K562 (cell line): ENCODE data around the gene SNX10. TPM values are rescaled to one million over a fixed set of nuclear protein-coding genes. Genes with fewer than 3 reads are reported as not detected.

Experiments used
- ATAC-seq: fragments of 200-7000 bp; cut with Tn5 transposase; 3 replicates; pipeline ENCODE4 v1.9.1; 2020; ENCODE audit warnings: moderate library complexity
- BruUV-seq: library from RNA; stranded (reverse); fragments of 400-500 nt; replicated peaks from 2 replicates; lab custom pipeline; 2021; lab: Mats Ljungman, UMichigan
- CTCF ChIA-PET: fragments of 300-600 bp; formaldehyde crosslinking; extraction: SDS; loops from one replicate; lab custom pipeline; 2021; ENCODE audit warnings: low intra/inter-chr PET ratio; lab: Yijun Ruan, JAX
- POLR2A ChIA-PET: fragments of 300-600, 350-650 bp; sonication (Branson Sonifier 250); formaldehyde crosslinking; extraction: SDS; loops from one replicate; lab custom pipeline; 2021; ENCODE audit warnings: antibody characterized with exemption, inconsistent platforms; lab: Yijun Ruan, JAX
- DNase-seq, 4 experiments: peaks; one replicate each; pipeline versions ENCODE4 v3.0.0 to v3.0.0-alpha.2; 2011 to 2018; ENCODE audit warnings: low spot score in 3 of 4, mixed read lengths in 3 of 4; ENCODE audit errors: extremely low read depth in 1 of 4
- FAIRE-seq: peaks from 2 replicates; lab custom pipeline; 2011; peaks lifted over from hg19 to GRCh38; lab: Jason Lieb, UNC
- H2AFZ ChIP-seq: 2 replicates; pipeline ENCODE4 v1.6.0; 2011; ENCODE audit warnings: low read depth, low read length, control low read depth, inconsistent platforms
- H3K27ac ChIP-seq: fragments of 200-600 bp; 3 replicates; pipeline ENCODE4 v1.8.0; 2011; ENCODE audit warnings: low read depth, mild to moderate bottlenecking, control low read depth, inconsistent platforms, low read length, moderate library complexity, mixed read lengths; ENCODE audit errors: extremely low read depth
- H3K27me3 ChIP-seq, 2 experiments: fragments of 300-600 bp in 1 of 2; 2 replicates in 1 of 2; 3 replicates in 1 of 2; pipeline versions ENCODE4 v1.6.0 to v1.8.0; 2011; ENCODE audit warnings: inconsistent platforms in 2 of 2, low read length in 2 of 2, mild to moderate bottlenecking in 1 of 2, mixed read lengths in 1 of 2, moderate library complexity in 1 of 2; ENCODE audit not compliant: control insufficient read depth in 2 of 2, insufficient read depth in 2 of 2
- H3K36me3 ChIP-seq: fragments of 300-600 bp; 3 replicates; pipeline ENCODE4 v1.8.0; 2011; ENCODE audit warnings: mild to moderate bottlenecking, low read length, inconsistent platforms; ENCODE audit not compliant: control insufficient read depth, insufficient read depth
- H3K4me1 ChIP-seq, 2 experiments: fragments of 200-600 bp in 1 of 2; replicated peaks in 1 of 2; 2 replicates in 1 of 2; 3 replicates in 1 of 2; pipeline versions ENCODE4 v1.5.1 to v1.8.0; 2011; ENCODE audit warnings: inconsistent platforms in 2 of 2, low read length in 2 of 2, mild to moderate bottlenecking in 1 of 2, mixed read lengths in 1 of 2, moderate library complexity in 1 of 2; ENCODE audit not compliant: control insufficient read depth in 2 of 2, insufficient read depth in 2 of 2
- H3K4me2 ChIP-seq: 2 replicates; pipeline ENCODE4 v1.6.1; 2011; ENCODE audit warnings: low read length, control low read depth, inconsistent platforms, mixed read lengths; ENCODE audit not compliant: insufficient read depth
- H3K4me3 ChIP-seq: fragments of 200-600 bp; sonication (generic), shearing (Covaris generic); 2 replicates; pipeline ENCODE4 v1.5.1; 2016; ENCODE audit warnings: control low read depth, inconsistent platforms
- H3K79me2 ChIP-seq: fragments of 200-600 bp; 3 replicates; pipeline ENCODE4 v1.8.0; 2011; ENCODE audit warnings: low read length, inconsistent platforms; ENCODE audit not compliant: control insufficient read depth, insufficient read depth
- H3K9ac ChIP-seq, 2 experiments: 2 replicates each; pipeline versions ENCODE4 v1.6.0 to v1.6.1; 2011; ENCODE audit warnings: low read depth in 2 of 2, low read length in 2 of 2, control low read depth in 1 of 2, inconsistent platforms in 1 of 2, mild to moderate bottlenecking in 1 of 2, mixed read lengths in 1 of 2; ENCODE audit not compliant: insufficient read depth in 1 of 2
- H3K9me1 ChIP-seq: one replicate; pipeline ENCODE4 v1.6.0; 2011; ENCODE audit warnings: inconsistent platforms, mild to moderate bottlenecking, low read length, moderate library complexity; ENCODE audit not compliant: control insufficient read depth, insufficient read depth
- H3K9me3 ChIP-seq: replicated peaks from 2 replicates; pipeline ENCODE4 v1.5.1; 2011; ENCODE audit warnings: low read depth, low read length, inconsistent platforms; ENCODE audit not compliant: control insufficient read depth, insufficient read depth
- H4K20me1 ChIP-seq: replicated peaks from 2 replicates; pipeline ENCODE4 v1.6.1; 2011; ENCODE audit warnings: low read length, inconsistent platforms, mixed read lengths; ENCODE audit not compliant: control insufficient read depth, insufficient read depth
- HMGXB4 ChIP-seq: sonication (generic); formaldehyde crosslinking; IDR thresholded peaks from 2 replicates; pipeline ENCODE4 v1.8.1; 2023; ENCODE audit warnings: mild to moderate bottlenecking, missing genetic modification reagents
- JUND ChIP-seq, 2 experiments: IDR thresholded peaks; 2 replicates in 1 of 2; 3 replicates in 1 of 2; pipeline ENCODE4 v1.6.1; 2011; ENCODE audit warnings: borderline replicate concordance in 2 of 2, low read depth in 2 of 2, low read length in 2 of 2, improper control_type of control experiment in 1 of 2, missing biosample characterization in 1 of 2, missing genetic modification characterization in 1 of 2, missing genetic modification reagents in 1 of 2
- POLR2H ChIP-seq: IDR thresholded peaks from 2 replicates; pipeline ENCODE4 v1.6.1; 2016; ENCODE audit warnings: missing genetic modification characterization, low read depth, mild to moderate bottlenecking, control low read depth, missing compliant biosample characterization, moderate library complexity
- PPARD ChIP-seq: fragments of 250-450 bp; sonication (Bioruptor Pico); IDR thresholded peaks from 2 replicates; pipeline ENCODE4 v1.8.0; 2022; ENCODE audit warnings: inconsistent platforms, mild to moderate bottlenecking, moderate library complexity
- SAP30 ChIP-seq: fragments of 200-600 bp; sonication (generic); IDR thresholded peaks from 2 replicates; pipeline ENCODE4 v1.6.1; 2012; ENCODE audit warnings: borderline replicate concordance, low read depth, mild to moderate bottlenecking, moderate library complexity, low read length, control low read depth, inconsistent platforms; ENCODE audit not compliant: insufficient read depth, poor library complexity, severe bottlenecking
- SMARCB1 ChIP-seq: IDR thresholded peaks from 2 replicates; pipeline ENCODE4 v1.6.1; 2011; ENCODE audit warnings: improper control_type of control experiment, low read depth; ENCODE audit not compliant: insufficient read length
- XRCC4 ChIP-seq: IDR thresholded peaks from one replicate; pipeline ENCODE4 v1.6.1; 2011; ENCODE audit not compliant: insufficient read depth, insufficient read length; ENCODE audit errors: extremely low read depth
- ZBTB34 ChIP-seq: fragments of 250-450 bp; sonication (Bioruptor Pico); IDR thresholded peaks from 2 replicates; pipeline ENCODE4 v1.8.0; 2021; ENCODE audit warnings: mild to moderate bottlenecking, moderate library complexity
- WGBS: fragments of 100-300 bp; shearing (Covaris generic); methylation state at CpG from one replicate; pipeline ENCODE4 v1.1.6; 2016; ENCODE audit warnings: low coverage, mixed read lengths; ENCODE audit not compliant: insufficient coverage; ENCODE audit errors: missing lambda C conversion rate; 5-methylcytosine and 5-hydroxymethylcytosine counted together
- in situ Hi-C: fragments of 300-500 bp; cut with MboI; formaldehyde crosslinking; loops from 4 replicates; pipeline ENCODE4 v1.15.0; 2018; ENCODE audit warnings: inconsistent platforms, mixed read lengths
- intact Hi-C: fragments of 100-400 bp; cut with micrococcal nuclease; formaldehyde crosslinking; loops from 2 replicates; pipeline ENCODE4 v1.14.2; 2022
- polyA plus RNA-seq, 8 experiments: library from polyadenylated mRNA; depleted of rRNA in 4 of 8; stranded (reverse) in 5 of 8; unstranded in 3 of 8; fragments of >200 nt; fragmentation: Nextera tagmentation in 2 of 8; fragmentation: Illumina TruSeq in 1 of 8; extraction: Ambion mirVana in 2 of 8; extraction: Trizol in 1 of 8; gene quantifications; 2 replicates each; pipeline versions ENCODE4 v1.2.1 to v1.2.3, GENCODE V29; 2011 to 2014; ENCODE audit warnings: inconsistent platforms in 1 of 8, missing spikeins in 1 of 8
- total RNA-seq, 7 experiments: library from RNA; depleted of rRNA in 6 of 7; stranded (reverse); fragments of >200 nt in 6 of 7; fragmentation: Illumina TruSeq in 2 of 7; extraction: Trizol in 2 of 7; gene quantifications; 2 replicates each; pipeline versions ENCODE4 v1.2.1 to v1.2.3, GENCODE V29; 2011 to 2021; ENCODE audit warnings: low replicate concordance in 1 of 7

The SNX10 gene
- total and polyA plus RNA-seq, 9 of the 15 experiments (the other 6 are each of a cell fraction or from before 2014, with no cell fraction given): 6.9 to 16.5 (median 11.5) TPM

- no peak for TF ChIP-seq HMGXB4 (CRISPR knock-in tag)
- TF ChIP-seq SAP30: no peak
- no peak for TF ChIP-seq SMARCB1
Measured at GRCh38 chr7:26351171-26351570, 59.5 kb downstream of the SNX10 start (continued).

- no TSS peak for BruUV-seq
- H3K27me3 ChIP-seq: no peaks in the 10 kb centered on the region
- H3K4me3 ChIP-seq: no peak overlapping the region
- H3K9ac ChIP-seq: no peak overlapping the region
- ChIA-PET CTCF (no interaction called here), POLR2A (interaction anchor here (1.0 to 1.6 kb wide), 2 partner anchors 10 to 22 kb away, joined by 3 to 4 read pairs; no protein-coding TSS in a partner anchor)
- peaks cover 3% of the 10 kb centered on the region; the same call in 1 of the 2 replicates for H4K20me1 ChIP-seq
- H3K27ac ChIP-seq: no peak overlapping the region
- H3K9me3 ChIP-seq: no peaks in the 10 kb centered on the region
- no peaks in the 10 kb centered on the region for H3K4me1 ChIP-seq
- no peaks in the 10 kb centered on the region for H3K36me3 ChIP-seq
- no peaks in the 10 kb centered on the region for H3K79me2 ChIP-seq
- FAIRE-seq: no peak
- H3K9me1 ChIP-seq: no peaks in the 10 kb centered on the region
- in situ Hi-C loops (no loop called here), intact Hi-C loops (no loop called here)
- H3K4me2 ChIP-seq: no peak overlapping the region
- 22% methylated on average over 3 of the region's 3 CpGs for WGBS
- no peak overlapping the region for H2AFZ ChIP-seq
- DNase-seq: no peak
- no peak for ATAC-seq
- TF ChIP-seq XRCC4: no peak
- TF ChIP-seq PPARD: no peak
- TF ChIP-seq JUND (IDR thresholded peaks at IDR 0.05; ENCODE audit: borderline replicate concordance, low read depth, low read length): no peak
- no peak for TF ChIP-seq JUND (tag; IDR thresholded peaks at IDR 0.05; ENCODE audit: borderline replicate concordance, low read depth, low read length)
- no peak for TF ChIP-seq POLR2H
- no peak for TF ChIP-seq ZBTB34 (CRISPR knock-in tag)
Measured at GRCh38 chr7:26356229-26356628, 64.6 kb downstream of the SNX10 start.
